T-helper 9 cell (primary cell): ENCODE measurements around the gene FOXN3.

Experiments used
- DNase-seq: peaks from one replicate; pipeline ENCODE4 v3.0.0-alpha.2; 2020

The FOXN3 gene

GRCh38 chr14:89382487-89382886 is 34.5 kb downstream of the FOXN3 start:
- no peak for DNase-seq

- DNase-seq: no peak
These were observed 36.9 kb downstream of the FOXN3 start for GRCh38 chr14:89379891-89380820.

- DNase-seq: no peak
These were observed 38.0 kb downstream of the FOXN3 start for GRCh38 chr14:89379006-89379405.

GRCh38 chr14:89378119-89378518 is 38.9 kb downstream of the FOXN3 start:
- DNase-seq: peak; percentile 22

- no peak for DNase-seq
These were observed 39.5 kb downstream of the FOXN3 start for GRCh38 chr14:89377544-89377943.

- no peak for DNase-seq
These were observed 42.1 kb downstream of the FOXN3 start for GRCh38 chr14:89374908-89375307.

GRCh38 chr14:89373185-89373584 is 43.8 kb downstream of the FOXN3 start:
- no peak for DNase-seq

- DNase-seq: no peak
These were observed 44.5 kb downstream of the FOXN3 start for GRCh38 chr14:89372512-89372883.

GRCh38 chr14:89371585-89372511 is 45.2 kb downstream of the FOXN3 start:
- DNase-seq: no peak

- no peak for DNase-seq
These were observed 46.3 kb downstream of the FOXN3 start for GRCh38 chr14:89370781-89371180.

- no peak for DNase-seq
These were observed 46.7 kb downstream of the FOXN3 start for GRCh38 chr14:89370381-89370780.

- no peak for DNase-seq
These were observed 47.4 kb downstream of the FOXN3 start for GRCh38 chr14:89369656-89370055.

GRCh38 chr14:89368490-89369477 is 48.2 kb downstream of the FOXN3 start:
- no peak for DNase-seq

- no peak for DNase-seq
These were observed 49.3 kb downstream of the FOXN3 start for GRCh38 chr14:89367779-89368120.

GRCh38 chr14:89366864-89367778 is 49.9 kb downstream of the FOXN3 start:
- DNase-seq: no peak

- peak; percentile 27 for DNase-seq
These were observed 51.8 kb downstream of the FOXN3 start for GRCh38 chr14:89365061-89365801.

GRCh38 chr14:89364316-89364715 is 52.7 kb downstream of the FOXN3 start:
- DNase-seq: no peak

GRCh38 chr14:89360277-89360676 is 56.8 kb downstream of the FOXN3 start:
- DNase-seq: no peak

GRCh38 chr14:89359477-89360222 is 57.4 kb downstream of the FOXN3 start:
- DNase-seq: no peak
